Measurements from ENCODE around the gene SHD.
"Not testable (repeated sequence)": the region's sequence is repeated elsewhere in the genome, so short reads cannot be mapped to it uniquely, and the experiment has no call there.

SHD gene

DNA sequence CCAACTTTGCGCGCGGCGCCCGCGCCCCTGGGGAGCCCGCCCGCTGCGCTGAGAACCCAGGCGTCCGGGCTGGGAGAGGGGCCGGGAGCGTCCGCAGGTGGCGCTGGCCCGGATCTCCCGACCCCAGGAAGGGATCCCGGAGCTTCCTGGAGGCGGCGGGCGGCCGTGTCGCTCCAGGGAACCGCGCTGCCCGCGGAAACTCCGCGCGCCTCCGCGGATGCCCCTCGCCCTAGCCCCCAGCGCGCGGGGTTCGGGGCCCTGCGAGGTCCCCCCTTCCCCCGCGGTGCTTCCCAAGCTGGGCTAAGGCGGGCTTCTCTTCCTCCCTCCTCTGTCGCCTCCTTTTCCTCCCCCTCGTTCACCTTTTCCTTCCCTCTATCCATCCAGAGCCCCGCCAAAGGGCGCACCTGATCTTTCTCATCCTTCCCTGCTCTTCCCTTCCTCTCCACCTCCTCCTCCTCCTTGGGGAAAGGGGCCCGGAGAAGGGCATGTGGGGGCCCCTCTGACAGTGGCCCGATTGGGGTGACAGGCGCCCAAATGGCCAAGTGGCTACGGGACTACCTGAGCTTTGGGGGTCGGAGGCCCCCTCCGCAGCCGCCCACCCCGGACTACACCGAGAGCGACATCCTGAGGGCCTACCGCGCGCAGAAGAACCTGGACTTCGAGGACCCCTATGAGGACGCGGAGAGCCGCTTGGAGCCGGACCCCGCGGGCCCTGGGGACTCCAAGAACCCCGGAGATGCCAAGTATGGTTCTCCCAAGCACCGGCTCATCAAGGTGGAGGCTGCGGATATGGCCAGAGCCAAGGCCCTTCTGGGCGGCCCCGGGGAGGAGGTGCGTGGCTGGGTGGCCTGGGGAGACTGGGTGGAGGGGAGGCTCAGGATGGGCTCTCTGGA is 710 bp downstream of the SHD start:
- TF ChIP-seq, protein P1, sequence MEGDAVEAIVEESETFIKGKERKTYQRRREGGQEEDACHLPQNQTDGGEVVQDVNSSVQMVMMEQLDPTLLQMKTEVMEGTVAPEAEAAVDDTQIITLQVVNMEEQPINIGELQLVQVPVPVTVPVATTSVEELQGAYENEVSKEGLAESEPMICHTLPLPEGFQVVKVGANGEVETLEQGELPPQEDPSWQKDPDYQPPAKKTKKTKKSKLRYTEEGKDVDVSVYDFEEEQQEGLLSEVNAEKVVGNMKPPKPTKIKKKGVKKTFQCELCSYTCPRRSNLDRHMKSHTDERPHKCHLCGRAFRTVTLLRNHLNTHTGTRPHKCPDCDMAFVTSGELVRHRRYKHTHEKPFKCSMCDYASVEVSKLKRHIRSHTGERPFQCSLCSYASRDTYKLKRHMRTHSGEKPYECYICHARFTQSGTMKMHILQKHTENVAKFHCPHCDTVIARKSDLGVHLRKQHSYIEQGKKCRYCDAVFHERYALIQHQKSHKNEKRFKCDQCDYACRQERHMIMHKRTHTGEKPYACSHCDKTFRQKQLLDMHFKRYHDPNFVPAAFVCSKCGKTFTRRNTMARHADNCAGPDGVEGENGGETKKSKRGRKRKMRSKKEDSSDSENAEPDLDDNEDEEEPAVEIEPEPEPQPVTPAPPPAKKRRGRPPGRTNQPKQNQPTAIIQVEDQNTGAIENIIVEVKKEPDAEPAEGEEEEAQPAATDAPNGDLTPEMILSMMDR (IDR thresholded peaks at IDR 0.05; ENCODE audit: control insufficient read depth, insufficient read depth, low read depth, low read length, missing control alignments): no peak
- no peak overlapping the region for H3K4me3 ChIP-seq (ENCODE audit: control insufficient read depth, low read depth, low read length)
- DNase-seq (ENCODE audit: low read depth): no peak

DNA sequence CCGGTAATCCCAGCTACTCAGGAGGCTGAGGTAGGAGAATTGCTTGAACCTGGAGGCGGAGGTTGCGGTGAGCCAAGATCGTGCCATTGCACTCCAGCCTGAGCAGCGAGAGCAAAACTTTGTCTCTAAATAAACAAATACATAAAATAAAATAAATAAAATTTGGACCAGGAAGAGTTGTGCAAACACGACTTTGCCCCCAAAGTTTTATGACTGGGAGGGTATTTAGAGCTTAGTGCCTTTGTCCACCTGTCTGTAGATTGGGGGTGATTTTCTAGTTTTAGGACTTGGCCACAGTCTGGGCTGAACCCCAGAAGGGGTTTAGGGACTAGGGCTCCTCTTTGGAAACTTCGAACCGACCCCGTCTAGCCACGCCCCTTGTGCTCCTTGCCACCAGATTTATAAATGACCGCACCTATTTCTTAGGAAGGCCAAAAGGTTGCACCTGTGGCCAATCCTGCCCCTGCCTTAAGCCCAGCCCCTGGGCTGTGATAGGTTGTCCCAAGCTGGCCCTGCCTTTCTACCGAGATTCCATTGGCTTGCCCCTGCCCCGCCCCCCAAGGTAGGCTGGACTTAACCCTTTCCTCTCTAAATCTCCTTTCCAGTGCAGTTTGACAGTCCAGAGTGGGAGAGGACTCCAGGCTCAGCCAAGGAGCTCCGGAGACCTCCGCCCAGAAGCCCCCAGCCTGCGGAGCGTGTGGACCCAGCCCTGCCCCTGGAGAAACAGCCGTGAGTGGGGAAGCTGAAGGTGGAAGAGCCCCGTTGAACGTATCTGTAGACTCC is 5.3 kb downstream of the SHD start:
- DNase-seq (ENCODE audit: low read depth): no peak
- TF ChIP-seq, protein P1 (IDR thresholded peaks at IDR 0.05; ENCODE audit: control insufficient read depth, insufficient read depth, low read depth, low read length, missing control alignments): no peak
- H3K4me3 ChIP-seq (ENCODE audit: control insufficient read depth, low read depth, low read length): no peak overlapping the region

DNA sequence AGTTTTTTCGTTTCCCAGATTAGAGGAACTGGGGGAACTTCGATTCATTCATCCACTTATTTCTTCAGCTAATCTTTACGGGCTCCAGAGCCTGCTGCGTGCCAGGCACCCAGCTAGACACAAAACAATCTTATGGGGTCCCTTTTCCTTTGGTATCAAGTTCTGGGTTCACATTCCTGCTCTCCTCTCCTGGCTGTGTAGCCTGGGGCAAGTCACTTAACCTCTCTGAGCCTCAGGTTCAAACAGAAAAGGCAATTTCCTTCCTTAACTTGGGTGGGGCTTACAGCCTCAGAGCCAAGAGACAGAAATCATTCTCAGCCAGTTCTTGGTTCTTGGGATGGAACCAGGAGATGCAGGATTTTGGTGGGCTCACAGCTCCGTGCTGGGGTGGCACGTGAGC is 5.9 kb downstream of the SHD start:
- no peak overlapping the region for H3K4me3 ChIP-seq (ENCODE audit: control insufficient read depth, low read depth, low read length)
- no peak for DNase-seq (ENCODE audit: low read depth)
- TF ChIP-seq, protein P1 (IDR thresholded peaks at IDR 0.05; ENCODE audit: control insufficient read depth, insufficient read depth, low read depth, low read length, missing control alignments): no peak

DNA sequence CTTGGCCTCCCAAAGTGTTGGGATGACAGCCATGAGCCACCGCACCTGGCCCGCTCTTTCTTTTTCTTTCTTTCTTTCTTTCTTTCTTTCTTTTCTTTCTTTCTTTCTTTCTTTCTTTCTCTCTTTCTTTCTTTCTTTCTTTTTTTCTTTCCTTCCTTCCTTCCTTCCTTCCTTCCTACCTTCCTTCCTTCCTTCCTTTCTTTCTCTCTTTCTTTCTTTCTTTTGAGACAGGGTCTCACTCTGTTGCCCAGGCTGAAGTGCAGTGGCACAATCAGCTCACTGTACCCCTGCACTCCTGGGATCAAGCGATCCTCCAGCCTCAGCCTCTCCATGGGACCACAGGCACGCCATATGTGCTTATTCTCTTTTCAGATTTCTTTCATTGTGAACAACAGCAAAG is 7.1 kb downstream of the SHD start:
- H3K4me3 ChIP-seq (ENCODE audit: control insufficient read depth, low read depth, low read length); DNase-seq (ENCODE audit: low read depth): not testable (repeated sequence)

DNA sequence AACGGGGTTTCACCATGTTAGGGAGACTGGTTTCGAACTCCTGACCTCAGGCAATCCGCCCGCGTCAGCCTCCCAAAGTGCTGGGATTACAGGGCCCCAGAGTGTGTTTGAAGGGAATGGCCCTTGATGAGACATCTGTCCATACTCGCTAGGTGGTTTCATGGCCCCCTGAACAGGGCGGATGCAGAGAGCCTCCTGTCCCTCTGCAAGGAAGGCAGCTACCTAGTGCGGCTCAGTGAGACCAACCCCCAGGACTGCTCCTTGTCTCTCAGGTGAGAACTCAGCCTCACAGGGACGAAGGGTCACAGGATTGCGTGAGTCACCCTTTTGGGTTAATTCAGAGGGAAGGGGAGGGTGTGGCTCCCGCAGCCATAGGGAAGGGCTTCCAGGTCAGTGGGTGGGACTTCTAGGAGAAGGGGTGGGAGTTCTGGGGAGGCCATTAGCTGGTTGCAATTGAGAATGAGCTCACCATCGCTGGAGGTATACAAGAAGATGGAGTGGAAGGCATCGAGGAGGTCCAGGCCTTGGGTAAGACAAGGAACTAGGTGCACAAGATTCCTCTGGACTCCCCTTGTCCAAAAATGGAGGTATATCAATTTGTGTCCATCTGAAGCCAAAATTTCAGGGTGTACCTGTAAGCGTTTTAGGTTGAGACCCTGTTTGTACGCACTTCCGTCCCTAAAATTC is 9.2 kb downstream of the SHD start:
- TF ChIP-seq, protein P1 (IDR thresholded peaks at IDR 0.05; ENCODE audit: control insufficient read depth, insufficient read depth, low read depth, low read length, missing control alignments): no peak
- no peak for DNase-seq (ENCODE audit: low read depth)
- H3K4me3 ChIP-seq (ENCODE audit: control insufficient read depth, low read depth, low read length): no peak overlapping the region

DNA sequence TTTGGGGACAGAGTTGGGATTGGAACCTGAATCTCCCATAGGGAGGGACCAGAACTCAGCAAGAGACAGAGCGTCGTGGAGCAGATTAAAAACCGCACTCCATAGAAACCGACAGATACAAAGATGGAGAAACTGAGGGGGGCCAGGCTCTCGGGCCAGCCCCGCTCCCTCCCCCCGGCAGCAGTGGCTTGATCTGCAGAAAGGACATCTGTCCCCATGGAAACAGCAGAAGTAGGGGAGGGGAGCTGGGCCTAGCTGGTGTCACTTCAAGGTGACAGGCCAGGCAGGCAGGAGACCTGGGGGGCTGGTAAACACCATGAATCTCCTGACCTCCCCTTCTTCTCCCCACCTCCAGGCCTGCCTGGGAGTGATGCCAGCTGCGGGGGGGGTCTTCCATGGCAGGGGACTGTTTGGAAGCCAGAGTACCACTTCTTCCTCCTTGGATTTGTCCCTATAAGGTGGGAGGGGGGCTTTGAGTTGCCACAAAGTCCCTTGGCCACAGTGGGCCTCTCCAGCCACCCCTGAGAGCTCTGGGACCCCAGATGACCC is 12.2 kb downstream of the SHD start:
- H3K4me3 ChIP-seq (ENCODE audit: control insufficient read depth, low read depth, low read length): no peak overlapping the region

More for the DNA sequence above, 12.2 kb downstream of the SHD start:
- TF ChIP-seq, protein P1 (IDR thresholded peaks at IDR 0.05; ENCODE audit: control insufficient read depth, insufficient read depth, low read depth, low read length, missing control alignments): no peak
- DNase-seq (ENCODE audit: low read depth): no peak

Measured in AG09309 (cell line).